WERI-Rb-1 (cell line): ENCODE data around the gene SLFN12L.
"Not testable (repeated sequence)": the region's sequence is repeated elsewhere in the genome, so short reads cannot be mapped to it uniquely, and the experiment has no call there.

Experiments
- DNase-seq: peaks from one replicate; pipeline ENCODE4 v3.0.0-alpha.2; 2020
- H3K27ac ChIP-seq: fragments of 250-450 bp; sonication (Bioruptor Pico); 2 replicates; pipeline ENCODE4 v1.5.1; 2020; ENCODE audit warnings: mild to moderate bottlenecking, moderate library complexity
- H3K27me3 ChIP-seq: fragments of 250-450 bp; sonication (Bioruptor Pico); 2 replicates; pipeline ENCODE4 v1.5.1; 2021; ENCODE audit warnings: mild to moderate bottlenecking, low read depth, moderate library complexity; ENCODE audit not compliant: insufficient read depth, severe bottlenecking
- H3K36me3 ChIP-seq: fragments of 250-450 bp; sonication (Bioruptor Pico); 2 replicates; pipeline ENCODE4 v1.5.1; 2020; ENCODE audit warnings: mild to moderate bottlenecking, moderate library complexity
- H3K4me3 ChIP-seq: 2 replicates; pipeline ENCODE4 v1.5.1; 2011; ENCODE audit warnings: low read depth, mild to moderate bottlenecking, control low read depth, low read length
- H3K9me3 ChIP-seq: fragments of 250-450 bp; sonication (Bioruptor Pico); 2 replicates; pipeline ENCODE4 v1.5.1; 2021; ENCODE audit warnings: mild to moderate bottlenecking, moderate library complexity; ENCODE audit not compliant: severe bottlenecking
- CTCF ChIP-seq: IDR thresholded peaks from 2 replicates; pipeline ENCODE4 v1.5.1; 2011; ENCODE audit warnings: low read depth, mild to moderate bottlenecking, control low read depth, inconsistent platforms, low read length

The SLFN12L gene

DNA sequence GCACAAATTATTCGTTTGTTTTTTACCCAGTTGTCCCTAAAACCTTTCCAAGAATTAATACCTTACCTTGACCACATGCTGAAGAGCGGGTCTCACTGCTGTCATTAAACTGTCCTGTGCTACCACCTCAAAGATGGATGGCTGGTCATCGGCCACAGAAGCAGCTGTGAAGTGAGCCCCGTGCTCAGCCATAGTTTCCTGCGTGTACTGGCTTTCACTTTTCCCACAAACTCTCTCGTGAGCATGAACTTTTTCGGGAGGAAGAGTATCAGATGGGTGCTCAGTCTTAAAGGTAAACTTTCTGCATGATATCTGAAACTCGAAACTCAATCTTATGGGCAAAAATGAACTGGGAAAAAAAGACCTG, 40.3 kb upstream of the SLFN12L start:
- TF ChIP-seq CTCF = no peak

GRCh38 chr17:35575759-35576158, 38.3 kb upstream of the SLFN12L start:
- no peaks in the 10 kb centered on the region for H3K27me3 ChIP-seq
- no peak for TF ChIP-seq CTCF
- no peak for DNase-seq
- H3K9me3 ChIP-seq = no peaks in the 10 kb centered on the region
- H3K36me3 ChIP-seq = peaks cover 23% of the 10 kb centered on the region
- H3K4me3 ChIP-seq = no peak overlapping the region
- H3K27ac ChIP-seq = no peak overlapping the region

More for the DNA sequence above, 40.3 kb upstream of the SLFN12L start:
- H3K36me3 ChIP-seq = peaks cover 11% of the 10 kb centered on the region
- no peaks in the 10 kb centered on the region for H3K27me3 ChIP-seq
- no peak for DNase-seq
- H3K27ac ChIP-seq = peak overlapping the region; percentile 92; the same call in 1 of the 2 replicates
- no peaks in the 10 kb centered on the region for H3K9me3 ChIP-seq
- peak overlapping the region; percentile 88 for H3K4me3 ChIP-seq

GRCh38 chr17:35569405-35569804, 31.9 kb upstream of the SLFN12L start:
- no peaks in the 10 kb centered on the region for H3K9me3 ChIP-seq
- H3K27me3 ChIP-seq = no peaks in the 10 kb centered on the region
- H3K4me3 ChIP-seq = no peak overlapping the region
- H3K36me3 ChIP-seq = peaks cover 29% of the 10 kb centered on the region
- no peak for TF ChIP-seq CTCF
- no peak for DNase-seq
- no peak overlapping the region for H3K27ac ChIP-seq

- H3K27ac ChIP-seq = peak overlapping the region; percentile 88
- no peak for DNase-seq
Observed at GRCh38 chr17:35568561-35568960, 31.1 kb upstream of the SLFN12L start.

GRCh38 chr17:35566968-35567367, 29.5 kb upstream of the SLFN12L start:
- Histone ChIP-seq H3K9me3 (no peaks in the 10 kb centered on the region), H3K27ac (peak overlapping the region; percentile 88), H3K27me3 (no peaks in the 10 kb centered on the region), H3K36me3 (peaks cover 20% of the 10 kb centered on the region), H3K4me3 (peak overlapping the region; percentile 68)
- TF ChIP-seq CTCF = no peak
- DNase-seq = no peak

More at GRCh38 chr17:35568561-35568960, 31.1 kb upstream of the SLFN12L start:
- TF ChIP-seq CTCF = no peak
- Histone ChIP-seq H3K36me3 (peaks cover 24% of the 10 kb centered on the region), H3K9me3 (no peaks in the 10 kb centered on the region), H3K4me3 (peak overlapping the region; percentile 68), H3K27me3 (no peaks in the 10 kb centered on the region)

DNA sequence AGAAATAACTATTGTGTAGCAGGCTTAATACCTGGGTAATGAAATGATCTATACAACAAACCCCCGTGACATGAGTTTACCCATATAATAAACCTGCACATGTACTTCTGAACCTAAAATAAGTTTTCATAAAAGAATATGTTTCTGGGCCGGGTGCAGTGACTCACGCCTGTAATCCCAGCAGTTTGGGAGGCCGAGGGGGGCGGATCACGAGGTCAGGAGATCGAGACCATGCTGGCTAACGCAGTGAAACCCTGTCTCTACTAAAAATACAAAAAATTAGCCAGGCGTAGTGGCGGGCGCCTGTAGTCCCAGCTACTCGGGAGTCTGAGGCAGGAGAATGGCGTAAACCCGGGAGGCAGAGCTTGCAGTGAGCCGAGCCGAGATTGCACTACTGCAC, 25.7 kb upstream of the SLFN12L start:
- H3K27ac ChIP-seq, H3K4me3 ChIP-seq, H3K27me3 ChIP-seq, DNase-seq, H3K9me3 ChIP-seq, H3K36me3 ChIP-seq: not testable (repeated sequence)
